K562 (cell line): ENCODE measurements around the gene RSF1. TPM values are rescaled to one million over a fixed set of nuclear protein-coding genes. Genes with fewer than 3 reads are reported as not detected.

Source experiments
- ARNT ChIP-seq, 2 experiments: fragments of 450-650 bp; IDR thresholded peaks; 2 replicates each; pipeline ENCODE4 v1.6.1; 2016; ENCODE audit warnings: mild to moderate bottlenecking in 1 of 2
- CGGBP1 ChIP-seq: fragments of 250-450 bp; sonication (Bioruptor Pico); IDR thresholded peaks from 2 replicates; pipeline ENCODE4 v1.9.0; 2021; ENCODE audit warnings: mild to moderate bottlenecking
- CHD4 ChIP-seq: fragments of 200-600 bp; sonication (generic); IDR thresholded peaks from 3 replicates; pipeline ENCODE4 v1.6.1; 2012; ENCODE audit warnings: low read depth, mild to moderate bottlenecking, mixed read lengths, low read length, inconsistent platforms; ENCODE audit not compliant: insufficient read depth, insufficient replicate concordance, poor library complexity, severe bottlenecking
- CXXC5 ChIP-seq: fragments of 250-450 bp; sonication (Bioruptor Pico); IDR thresholded peaks from 2 replicates; pipeline ENCODE4 v1.8.0; 2022; ENCODE audit warnings: inconsistent platforms, mild to moderate bottlenecking, moderate library complexity
- DIDO1 ChIP-seq: fragments of 450-650 bp; IDR thresholded peaks from 2 replicates; pipeline ENCODE4 v1.6.1; 2016; ENCODE audit warnings: low read depth, missing biosample characterization, missing genetic modification characterization
- EGR1 ChIP-seq: fragments of 450-650 bp; conservative IDR thresholded peaks from 2 replicates; pipeline ENCODE4 v1.6.1; 2017; ENCODE audit warnings: mild to moderate bottlenecking
- ESRRB ChIP-seq: fragments of 250-450 bp; sonication (Bioruptor Pico); IDR thresholded peaks from 2 replicates; pipeline ENCODE4 v1.5.0; 2020; ENCODE audit warnings: mild to moderate bottlenecking, moderate library complexity, borderline replicate concordance
- HDAC1 ChIP-seq, 2 experiments: fragments of 450-650 bp; IDR thresholded peaks; 2 replicates each; pipeline ENCODE4 v1.6.1; 2016 to 2017; ENCODE audit warnings: inconsistent platforms in 1 of 2, mild to moderate bottlenecking in 1 of 2, moderate library complexity in 1 of 2
- NFE2L1 ChIP-seq: fragments of 450-650 bp; IDR thresholded peaks from 2 replicates; pipeline ENCODE4 v1.6.1; 2016; ENCODE audit warnings: missing genetic modification characterization, low read depth, mild to moderate bottlenecking, missing compliant biosample characterization, moderate library complexity, borderline replicate concordance
- PHF8 ChIP-seq: fragments of 200-600 bp; sonication (generic); IDR thresholded peaks from 2 replicates; pipeline ENCODE4 v1.6.1; 2012; ENCODE audit warnings: mixed run types, mild to moderate bottlenecking, inconsistent platforms, low read length, moderate library complexity, borderline replicate concordance
- RAD51 ChIP-seq: fragments of 450-650 bp; IDR thresholded peaks from 2 replicates; pipeline ENCODE4 v1.7.1; 2016; ENCODE audit warnings: low read depth, mild to moderate bottlenecking, borderline replicate concordance
- RCOR1 ChIP-seq, 2 experiments: IDR thresholded peaks; 2 replicates each; pipeline ENCODE4 v1.6.1; 2012; ENCODE audit warnings: low read depth in 2 of 2, low read length in 2 of 2, borderline replicate concordance in 1 of 2, improper control_type of control experiment in 1 of 2
- ZNF263 ChIP-seq: sonication (generic); formaldehyde crosslinking; IDR thresholded peaks from 2 replicates; pipeline ENCODE4 v1.8.0; 2022; ENCODE audit warnings: mild to moderate bottlenecking, missing genetic modification reagents, borderline replicate concordance
- ZNF311 ChIP-seq: fragments of 250-450 bp; sonication (Bioruptor Pico); IDR thresholded peaks from 2 replicates; pipeline ENCODE4 v1.4.0; 2020; ENCODE audit warnings: mild to moderate bottlenecking, moderate library complexity
- polyA plus RNA-seq, 8 experiments: library from polyadenylated mRNA; depleted of rRNA in 4 of 8; stranded (reverse) in 5 of 8; unstranded in 3 of 8; fragments of >200 nt; fragmentation: Nextera tagmentation in 2 of 8; fragmentation: Illumina TruSeq in 1 of 8; extraction: Ambion mirVana in 2 of 8; extraction: Trizol in 1 of 8; gene quantifications; 2 replicates each; pipeline versions ENCODE4 v1.2.1 to v1.2.3, GENCODE V29; 2011 to 2014; ENCODE audit warnings: inconsistent platforms in 1 of 8, missing spikeins in 1 of 8
- total RNA-seq, 7 experiments: library from RNA; depleted of rRNA in 6 of 7; stranded (reverse); fragments of >200 nt in 6 of 7; fragmentation: Illumina TruSeq in 2 of 7; extraction: Trizol in 2 of 7; gene quantifications; 2 replicates each; pipeline versions ENCODE4 v1.2.1 to v1.2.3, GENCODE V29; 2011 to 2021; ENCODE audit warnings: low replicate concordance in 1 of 7
- TF ChIP-seq, protein P1 (sequence below): fragments of 150-350 bp; conservative IDR thresholded peaks from 2 replicates; pipeline ENCODE4 v1.6.1; 2014; ENCODE audit warnings: low read length
- TF ChIP-seq, protein P2 (sequence below), 2 experiments: fragments of 450-650 bp; formaldehyde crosslinking in 1 of 2; IDR thresholded peaks; 2 replicates each; pipeline versions ENCODE4 v1.4.0 to v1.6.1; 2014 to 2020; ENCODE audit warnings: mild to moderate bottlenecking in 2 of 2, borderline replicate concordance in 1 of 2, low read depth in 1 of 2

RSF1 gene
- total and polyA plus RNA-seq, 9 of the 15 experiments (the other 6 are each of a cell fraction or from before 2014, with no cell fraction given): 9.7 to 63.6 (median 42.8) TPM

GRCh38 chr11:77705195-77705875, 115.2 kb downstream of the RSF1 start (continued):
- TF ChIP-seq DIDO1 (tag) (no peak), RCOR1 (IDR thresholded peaks at IDR 0.05; ENCODE audit: borderline replicate concordance in 1 of 2, low read depth in 2 of 2, low read length in 2 of 2) (peak in 1 of 2 experiments; percentile 47; a peak in 1 of 4 replicates), HDAC1 (IDR thresholded peaks at IDR 0.05) (0 out of 4 replicates have a peak, but pooled peaks of 1 of the 2 experiments have one; percentile 14), ESRRB (CRISPR knock-in tag) (no peak), RAD51 (peak; percentile 87), ARNT (IDR thresholded peaks at IDR 0.05) (no peak), CGGBP1 (no peak), ZNF263 (no peak), EGR1 (peak; percentile 90), CXXC5 (CRISPR knock-in tag) (0 out of 2 replicates have a peak, but pooled peaks have one; percentile 19), ZNF311 (no peak), NFE2L1 (tag) (no peak), CHD4 (no peak), PHF8 (no peak)
- TF ChIP-seq, protein P1, sequence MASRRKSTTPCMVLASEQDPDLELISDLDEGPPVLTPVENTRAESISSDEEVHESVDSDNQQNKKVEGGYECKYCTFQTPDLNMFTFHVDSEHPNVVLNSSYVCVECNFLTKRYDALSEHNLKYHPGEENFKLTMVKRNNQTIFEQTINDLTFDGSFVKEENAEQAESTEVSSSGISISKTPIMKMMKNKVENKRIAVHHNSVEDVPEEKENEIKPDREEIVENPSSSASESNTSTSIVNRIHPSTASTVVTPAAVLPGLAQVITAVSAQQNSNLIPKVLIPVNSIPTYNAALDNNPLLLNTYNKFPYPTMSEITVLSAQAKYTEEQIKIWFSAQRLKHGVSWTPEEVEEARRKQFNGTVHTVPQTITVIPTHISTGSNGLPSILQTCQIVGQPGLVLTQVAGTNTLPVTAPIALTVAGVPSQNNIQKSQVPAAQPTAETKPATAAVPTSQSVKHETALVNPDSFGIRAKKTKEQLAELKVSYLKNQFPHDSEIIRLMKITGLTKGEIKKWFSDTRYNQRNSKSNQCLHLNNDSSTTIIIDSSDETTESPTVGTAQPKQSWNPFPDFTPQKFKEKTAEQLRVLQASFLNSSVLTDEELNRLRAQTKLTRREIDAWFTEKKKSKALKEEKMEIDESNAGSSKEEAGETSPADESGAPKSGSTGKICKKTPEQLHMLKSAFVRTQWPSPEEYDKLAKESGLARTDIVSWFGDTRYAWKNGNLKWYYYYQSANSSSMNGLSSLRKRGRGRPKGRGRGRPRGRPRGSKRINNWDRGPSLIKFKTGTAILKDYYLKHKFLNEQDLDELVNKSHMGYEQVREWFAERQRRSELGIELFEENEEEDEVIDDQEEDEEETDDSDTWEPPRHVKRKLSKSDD: no peak
- TF ChIP-seq, protein P2, sequence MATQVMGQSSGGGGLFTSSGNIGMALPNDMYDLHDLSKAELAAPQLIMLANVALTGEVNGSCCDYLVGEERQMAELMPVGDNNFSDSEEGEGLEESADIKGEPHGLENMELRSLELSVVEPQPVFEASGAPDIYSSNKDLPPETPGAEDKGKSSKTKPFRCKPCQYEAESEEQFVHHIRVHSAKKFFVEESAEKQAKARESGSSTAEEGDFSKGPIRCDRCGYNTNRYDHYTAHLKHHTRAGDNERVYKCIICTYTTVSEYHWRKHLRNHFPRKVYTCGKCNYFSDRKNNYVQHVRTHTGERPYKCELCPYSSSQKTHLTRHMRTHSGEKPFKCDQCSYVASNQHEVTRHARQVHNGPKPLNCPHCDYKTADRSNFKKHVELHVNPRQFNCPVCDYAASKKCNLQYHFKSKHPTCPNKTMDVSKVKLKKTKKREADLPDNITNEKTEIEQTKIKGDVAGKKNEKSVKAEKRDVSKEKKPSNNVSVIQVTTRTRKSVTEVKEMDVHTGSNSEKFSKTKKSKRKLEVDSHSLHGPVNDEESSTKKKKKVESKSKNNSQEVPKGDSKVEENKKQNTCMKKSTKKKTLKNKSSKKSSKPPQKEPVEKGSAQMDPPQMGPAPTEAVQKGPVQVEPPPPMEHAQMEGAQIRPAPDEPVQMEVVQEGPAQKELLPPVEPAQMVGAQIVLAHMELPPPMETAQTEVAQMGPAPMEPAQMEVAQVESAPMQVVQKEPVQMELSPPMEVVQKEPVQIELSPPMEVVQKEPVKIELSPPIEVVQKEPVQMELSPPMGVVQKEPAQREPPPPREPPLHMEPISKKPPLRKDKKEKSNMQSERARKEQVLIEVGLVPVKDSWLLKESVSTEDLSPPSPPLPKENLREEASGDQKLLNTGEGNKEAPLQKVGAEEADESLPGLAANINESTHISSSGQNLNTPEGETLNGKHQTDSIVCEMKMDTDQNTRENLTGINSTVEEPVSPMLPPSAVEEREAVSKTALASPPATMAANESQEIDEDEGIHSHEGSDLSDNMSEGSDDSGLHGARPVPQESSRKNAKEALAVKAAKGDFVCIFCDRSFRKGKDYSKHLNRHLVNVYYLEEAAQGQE (IDR thresholded peaks at IDR 0.05; ENCODE audit: borderline replicate concordance): peak; percentile 31
- TF ChIP-seq, protein P2 (CRISPR knock-in tag; IDR thresholded peaks at IDR 0.05; ENCODE audit: low read depth): no peak
